Measurements from ENCODE around the gene PRDM12.

Gene PRDM12

DNA sequence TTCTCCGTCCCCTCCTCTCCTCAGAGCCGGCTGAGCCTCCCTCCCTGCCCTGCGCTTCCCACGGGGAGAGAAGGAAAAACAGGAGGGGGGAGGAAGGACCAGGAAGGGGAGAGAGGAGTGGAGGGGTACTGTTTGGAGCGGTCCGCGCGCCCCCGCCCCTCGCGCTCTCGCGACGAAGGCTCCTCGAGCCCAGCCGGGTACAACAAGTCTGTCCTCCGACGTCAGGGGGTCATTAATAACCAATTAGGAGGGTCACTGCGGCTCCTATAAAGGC is 480 bp upstream of the PRDM12 start:
- H3K36me3 ChIP-seq = no peaks in the 10 kb centered on the region
- H3K9ac ChIP-seq = no peak overlapping the region
- no peak overlapping the region for H3K27ac ChIP-seq
- peaks cover 100% of the 10 kb centered on the region for H3K27me3 ChIP-seq
- no peak overlapping the region for H3K4me3 ChIP-seq
- no peak overlapping the region for H3K4me2 ChIP-seq
- H3K9me3 ChIP-seq = no peaks in the 10 kb centered on the region
- peaks cover 62% of the 10 kb centered on the region for H4K20me1 ChIP-seq
- TF ChIP-seq Cebpa-rat (IDR thresholded peaks at IDR 0.05) = no peak
- H3K4me1 ChIP-seq = no peaks in the 10 kb centered on the region

DNA sequence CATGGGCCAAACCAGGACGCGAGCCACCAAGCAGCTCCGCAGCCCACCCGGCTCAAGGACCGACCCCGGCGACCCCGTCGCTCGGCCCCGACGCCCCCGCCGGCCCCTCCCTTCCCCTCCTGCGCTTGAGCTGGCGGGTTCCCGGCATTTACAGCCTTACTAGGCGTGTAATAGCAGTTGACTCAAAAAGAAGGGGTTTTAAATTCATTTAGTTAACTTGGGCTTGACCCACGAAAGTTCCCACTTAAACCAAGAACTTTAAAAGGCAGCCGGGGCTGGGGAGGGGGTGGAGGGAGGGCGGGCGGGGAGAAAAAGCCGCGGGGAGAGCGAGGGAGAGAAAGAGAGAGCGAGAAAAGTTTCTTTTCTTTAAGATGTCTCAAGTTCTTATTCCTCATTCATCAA is 636 bp downstream of the PRDM12 start:
- Histone ChIP-seq H3K9me3 (no peaks in the 10 kb centered on the region), H3K9ac (no peak overlapping the region), H3K27me3 (peaks cover 89% of the 10 kb centered on the region), H3K4me3 (no peak overlapping the region), H3K4me2 (no peak overlapping the region), H3K27ac (no peak overlapping the region), H3K36me3 (no peaks in the 10 kb centered on the region), H4K20me1 (peaks cover 58% of the 10 kb centered on the region), H3K4me1 (no peaks in the 10 kb centered on the region)
- TF ChIP-seq Cebpa-rat (IDR thresholded peaks at IDR 0.05) = no peak

DNA sequence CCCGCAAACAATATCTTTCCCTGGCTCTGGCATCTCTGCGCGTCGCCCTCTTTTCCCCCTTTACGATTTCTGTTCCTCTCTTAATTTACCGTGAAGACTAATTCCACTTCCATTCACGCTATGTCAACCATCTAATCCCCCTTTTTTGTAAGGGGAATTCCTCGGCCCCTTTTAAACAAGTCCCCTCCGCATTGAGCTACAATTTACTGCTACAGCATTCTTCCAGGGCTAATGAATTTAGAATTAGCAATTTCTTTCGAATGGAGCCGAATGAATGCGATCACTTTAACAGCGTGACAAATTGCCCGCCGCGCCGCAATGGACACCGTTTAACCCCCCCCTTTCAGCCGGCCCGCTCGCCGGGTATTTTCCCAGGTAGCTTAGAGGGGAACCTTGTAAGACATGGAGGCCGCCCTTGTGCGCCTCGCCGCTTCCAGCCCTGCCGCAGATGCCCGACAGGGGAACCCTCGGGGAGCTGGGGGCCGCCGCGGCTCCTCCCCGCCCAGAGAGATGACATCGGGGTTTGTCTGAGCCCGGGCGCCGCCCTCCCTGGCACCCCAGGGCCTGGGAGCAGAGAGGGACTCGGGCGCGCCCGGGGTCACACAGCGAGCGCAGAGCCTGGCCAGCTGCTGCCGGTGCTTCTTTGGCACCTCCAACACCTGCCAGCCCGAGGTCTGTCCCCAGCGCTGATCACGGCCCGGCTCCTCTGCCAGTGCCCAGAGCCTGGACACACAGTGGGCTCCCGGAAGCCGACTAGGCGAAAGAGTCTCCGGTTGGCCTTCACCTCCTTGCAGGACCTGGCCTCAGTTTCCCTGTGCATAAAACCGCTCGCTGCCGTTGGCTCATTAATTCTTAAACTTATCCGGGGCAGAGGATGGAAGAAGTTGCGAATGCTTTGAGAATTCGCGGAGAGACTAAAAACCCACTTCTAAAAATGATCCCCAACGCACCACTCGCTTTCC is 1.3 kb downstream of the PRDM12 start:
- H3K27me3 ChIP-seq = peaks cover 82% of the 10 kb centered on the region
- no peaks in the 10 kb centered on the region for H3K9me3 ChIP-seq
- no peak for TF ChIP-seq Cebpa-rat (IDR thresholded peaks at IDR 0.05)
- H4K20me1 ChIP-seq = peaks cover 55% of the 10 kb centered on the region
- H3K4me2 ChIP-seq = no peak overlapping the region
- H3K4me3 ChIP-seq = no peak overlapping the region
- no peaks in the 10 kb centered on the region for H3K36me3 ChIP-seq
- no peak overlapping the region for H3K9ac ChIP-seq
- no peak overlapping the region for H3K27ac ChIP-seq
- H3K4me1 ChIP-seq = no peaks in the 10 kb centered on the region

DNA sequence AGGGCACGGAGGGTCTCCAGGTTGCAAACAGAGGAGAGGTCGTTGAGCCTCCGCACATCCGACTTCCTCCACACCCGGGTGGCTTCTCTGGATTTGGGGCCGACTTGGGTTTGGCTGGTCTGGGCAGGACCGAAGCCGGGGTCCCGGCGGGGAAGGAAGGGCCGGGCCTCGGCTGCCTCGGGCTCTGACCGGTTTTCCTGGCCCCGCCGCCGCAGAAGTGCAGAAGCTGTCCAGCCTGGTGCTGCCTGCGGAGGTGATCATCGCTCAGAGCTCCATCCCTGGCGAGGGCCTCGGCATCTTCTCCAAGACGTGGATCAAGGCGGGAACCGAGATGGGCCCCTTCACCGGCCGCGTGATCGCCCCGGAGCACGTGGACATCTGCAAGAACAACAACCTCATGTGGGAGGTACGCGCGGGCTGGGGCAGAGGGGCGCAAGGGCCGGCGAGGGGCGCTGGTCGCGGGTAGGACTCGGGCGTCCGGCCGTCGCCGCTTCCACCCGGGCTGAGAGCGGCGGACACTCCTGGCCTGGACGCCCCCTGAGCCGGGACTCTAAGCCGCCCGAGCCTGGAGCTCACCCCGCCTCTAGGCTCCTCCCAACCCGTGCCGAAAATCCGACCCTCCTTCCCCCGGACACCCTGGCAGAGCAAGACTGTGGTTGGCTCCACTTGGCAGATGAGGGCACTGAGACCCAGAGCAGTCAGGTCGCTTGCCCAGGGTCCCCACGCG is 2.2 kb downstream of the PRDM12 start:
- Histone ChIP-seq H4K20me1 (peaks cover 47% of the 10 kb centered on the region), H3K36me3 (no peaks in the 10 kb centered on the region), H3K27me3 (peaks cover 74% of the 10 kb centered on the region), H3K27ac (no peak overlapping the region), H3K9ac (no peak overlapping the region), H3K4me1 (no peaks in the 10 kb centered on the region), H3K9me3 (no peaks in the 10 kb centered on the region), H3K4me2 (no peak overlapping the region), H3K4me3 (no peak overlapping the region)
- TF ChIP-seq Cebpa-rat (IDR thresholded peaks at IDR 0.05) = no peak

DNA sequence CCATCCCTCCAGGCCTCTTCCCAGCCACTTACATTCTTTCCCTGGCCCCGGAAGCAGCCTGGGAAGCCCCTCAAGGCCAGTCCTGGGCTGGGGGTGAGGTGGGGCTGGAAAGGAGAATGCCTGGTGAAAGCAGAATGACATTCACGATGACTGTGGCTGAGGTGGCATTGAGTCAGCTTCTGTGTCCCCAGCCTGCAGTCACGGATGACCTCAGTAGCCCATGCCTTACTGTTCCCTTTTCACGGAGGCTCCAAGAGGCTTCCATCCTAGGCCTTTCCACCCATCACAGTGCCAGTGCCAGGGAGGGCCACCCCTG is 2.7 kb downstream of the PRDM12 start:
- no peak overlapping the region for H3K27ac ChIP-seq
- no peaks in the 10 kb centered on the region for H3K36me3 ChIP-seq
- H3K4me3 ChIP-seq = no peak overlapping the region
- peaks cover 68% of the 10 kb centered on the region for H3K27me3 ChIP-seq
- TF ChIP-seq Cebpa-rat (IDR thresholded peaks at IDR 0.05) = no peak
- H3K4me1 ChIP-seq = no peaks in the 10 kb centered on the region
- no peak overlapping the region for H3K9ac ChIP-seq
- H4K20me1 ChIP-seq = peaks cover 42% of the 10 kb centered on the region
- H3K9me3 ChIP-seq = no peaks in the 10 kb centered on the region
- H3K4me2 ChIP-seq = no peak overlapping the region

DNA sequence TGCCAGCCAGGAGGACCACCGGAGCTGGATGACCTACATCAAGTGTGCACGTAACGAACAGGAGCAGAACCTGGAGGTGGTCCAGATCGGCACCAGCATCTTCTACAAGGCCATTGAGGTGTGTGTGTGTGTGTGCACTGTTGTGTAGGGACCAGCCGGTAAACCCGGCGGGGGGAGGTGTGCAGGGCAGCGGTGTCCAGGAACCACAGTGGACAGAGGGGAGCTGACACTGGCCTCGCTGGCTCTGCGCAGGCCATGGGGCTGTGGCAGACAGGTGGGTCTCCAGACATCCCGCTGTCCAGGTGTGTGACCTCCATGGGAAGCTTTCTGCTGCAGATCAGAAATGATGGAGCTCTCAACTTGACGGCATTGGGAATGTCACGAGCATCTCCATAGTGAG is 3.8 kb downstream of the PRDM12 start:
- Histone ChIP-seq H3K4me3 (no peak overlapping the region), H3K4me2 (no peak overlapping the region), H3K27ac (no peak overlapping the region), H3K27me3 (peaks cover 57% of the 10 kb centered on the region), H3K36me3 (no peaks in the 10 kb centered on the region), H3K4me1 (peaks cover 6% of the 10 kb centered on the region; the same call in 1 of the 2 replicates), H3K9me3 (no peaks in the 10 kb centered on the region), H4K20me1 (peaks cover 30% of the 10 kb centered on the region), H3K9ac (no peak overlapping the region)
- no peak for TF ChIP-seq Cebpa-rat (IDR thresholded peaks at IDR 0.05)

DNA sequence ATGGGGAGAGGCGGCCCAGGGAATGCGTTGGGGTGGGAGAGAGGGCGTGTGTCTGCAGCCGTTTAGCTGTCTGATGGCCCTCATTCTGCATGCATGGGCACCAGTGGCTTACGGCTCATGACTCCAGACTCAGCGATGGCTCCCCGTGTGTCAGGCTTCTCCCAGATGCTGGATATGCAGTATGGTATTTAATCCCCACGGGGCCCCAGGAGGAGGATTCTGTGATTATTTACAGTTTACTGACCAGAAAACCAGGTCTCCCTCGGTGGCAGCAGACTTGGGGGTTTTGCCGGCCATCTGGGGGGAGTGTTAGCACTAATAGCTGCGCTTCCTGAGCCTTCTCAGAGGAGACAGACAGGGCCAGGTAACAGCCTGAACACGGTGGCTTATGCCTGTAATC is 4.3 kb downstream of the PRDM12 start:
- no peak overlapping the region for H3K9ac ChIP-seq
- H3K36me3 ChIP-seq = no peaks in the 10 kb centered on the region
- no peaks in the 10 kb centered on the region for H3K9me3 ChIP-seq
- no peak overlapping the region for H3K4me3 ChIP-seq
- no peak overlapping the region for H3K27ac ChIP-seq
- peaks cover 26% of the 10 kb centered on the region for H4K20me1 ChIP-seq
- H3K27me3 ChIP-seq = peaks cover 53% of the 10 kb centered on the region
- no peak overlapping the region for H3K4me2 ChIP-seq
- peaks cover 6% of the 10 kb centered on the region; the same call in 1 of the 2 replicates for H3K4me1 ChIP-seq
- TF ChIP-seq Cebpa-rat (IDR thresholded peaks at IDR 0.05) = no peak

DNA sequence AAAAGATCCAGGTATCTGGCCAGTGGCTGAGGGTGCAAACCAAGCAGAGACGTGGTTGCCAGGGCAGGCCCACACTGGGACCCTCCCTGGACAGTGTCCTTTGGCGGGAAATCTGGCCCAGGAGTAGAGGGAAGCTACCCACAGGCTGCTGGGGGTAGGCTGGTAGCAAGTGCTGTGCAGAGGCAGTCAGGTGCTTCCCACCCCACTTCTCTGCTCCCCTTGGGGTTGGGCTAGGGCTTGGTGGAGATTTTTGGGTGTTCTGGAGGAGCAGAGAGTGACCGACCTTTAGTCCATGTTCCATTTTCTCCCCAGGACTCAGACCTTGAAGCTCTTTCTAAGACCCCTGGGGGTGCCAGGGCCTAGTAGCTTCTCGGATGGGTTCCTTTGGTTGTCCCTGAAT is 5.6 kb downstream of the PRDM12 start:
- no peaks in the 10 kb centered on the region for H3K9me3 ChIP-seq
- peaks cover 6% of the 10 kb centered on the region; the same call in 1 of the 2 replicates for H3K4me1 ChIP-seq
- H3K27ac ChIP-seq = no peak overlapping the region
- H3K4me2 ChIP-seq = no peak overlapping the region
- peaks cover 39% of the 10 kb centered on the region for H3K27me3 ChIP-seq
- no peak overlapping the region for H3K9ac ChIP-seq
- no peak overlapping the region for H3K4me3 ChIP-seq
- H3K36me3 ChIP-seq = no peaks in the 10 kb centered on the region
- TF ChIP-seq Cebpa-rat (IDR thresholded peaks at IDR 0.05) = no peak
- H4K20me1 ChIP-seq = peaks cover 18% of the 10 kb centered on the region

DNA sequence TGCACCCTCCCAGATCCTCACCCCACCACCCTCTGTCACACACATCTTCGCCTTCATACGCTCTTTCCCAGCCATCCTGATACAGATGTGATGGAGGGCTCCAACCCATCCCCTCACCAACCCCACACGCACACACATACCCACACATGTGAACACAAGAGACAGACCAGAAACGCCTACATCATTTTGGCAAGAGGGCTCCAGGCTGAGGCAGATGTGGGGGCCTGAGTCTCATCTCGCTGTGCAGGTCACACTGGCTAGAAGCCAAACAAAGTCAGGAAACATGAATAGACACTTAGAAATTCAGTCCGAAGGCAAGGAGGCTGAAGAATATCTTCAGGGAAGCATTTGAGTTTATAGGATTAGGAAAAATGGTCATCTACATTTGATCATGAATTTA is 6.2 kb downstream of the PRDM12 start:
- no peak overlapping the region for H3K27ac ChIP-seq
- H4K20me1 ChIP-seq = peaks cover 15% of the 10 kb centered on the region
- TF ChIP-seq Cebpa-rat (IDR thresholded peaks at IDR 0.05) = no peak
- no peak overlapping the region for H3K4me2 ChIP-seq
- no peak overlapping the region for H3K9ac ChIP-seq
- no peak overlapping the region for H3K4me3 ChIP-seq
- H3K9me3 ChIP-seq = no peaks in the 10 kb centered on the region
- H3K27me3 ChIP-seq = peaks cover 33% of the 10 kb centered on the region
- H3K4me1 ChIP-seq = peaks cover 6% of the 10 kb centered on the region; the same call in 1 of the 2 replicates
- no peaks in the 10 kb centered on the region for H3K36me3 ChIP-seq

DNA sequence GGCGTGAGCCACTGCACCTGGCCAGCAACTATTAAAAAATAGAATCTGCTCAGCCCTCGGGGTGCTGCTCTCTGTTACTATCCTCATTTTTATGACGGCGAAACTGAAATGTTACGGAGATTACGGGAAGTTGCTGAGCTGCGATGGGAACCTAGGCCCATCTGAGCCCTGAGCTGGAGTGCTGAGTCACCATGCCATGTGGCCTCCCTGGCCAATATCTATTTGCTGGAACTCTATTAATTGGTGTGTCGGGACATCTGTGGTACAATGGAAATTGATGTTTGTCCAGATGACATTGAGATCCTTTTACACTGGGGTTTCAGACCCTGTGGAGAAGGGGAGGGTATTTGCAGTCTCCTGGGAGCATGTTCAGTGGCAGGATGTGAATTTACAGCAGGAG is 8.1 kb downstream of the PRDM12 start:
- Histone ChIP-seq H3K9me3 (no peaks in the 10 kb centered on the region), H3K27ac (no peak overlapping the region), H3K9ac (no peak overlapping the region), H3K27me3 (peaks cover 14% of the 10 kb centered on the region), H4K20me1 (no peaks in the 10 kb centered on the region; the same call in 1 of the 2 replicates), H3K4me3 (no peak overlapping the region), H3K36me3 (no peaks in the 10 kb centered on the region), H3K4me2 (no peak overlapping the region), H3K4me1 (peaks cover 6% of the 10 kb centered on the region; the same call in 1 of the 2 replicates)
- no peak for TF ChIP-seq Cebpa-rat (IDR thresholded peaks at IDR 0.05)
